Measurements from ENCODE around the gene SLC4A9.

The SLC4A9 gene

GRCh38 chr5:140325486-140325885 lies 34.5 kb upstream of the SLC4A9 start:
- H3K4me2 ChIP-seq (ENCODE audit: low read length) = no peak overlapping the region
- no peak overlapping the region for H3K27ac ChIP-seq (ENCODE audit: low read depth, low read length)
- no peaks in the 10 kb centered on the region for H3F3A ChIP-seq (ENCODE audit: control insufficient read depth, insufficient read depth)
- no peaks in the 10 kb centered on the region for H3K9me2 ChIP-seq (replicated peaks; ENCODE audit: control insufficient read depth, low read length)
- no peak for TF ChIP-seq EZH2phosphoT487 (IDR thresholded peaks at IDR 0.05; ENCODE audit: borderline replicate concordance, low read length)
- no peak for TF ChIP-seq CTCF (IDR thresholded peaks at IDR 0.05; ENCODE audit: low read depth, low read length, poor library complexity, severe bottlenecking)
- no peaks in the 10 kb centered on the region for H3K4me1 ChIP-seq (ENCODE audit: control insufficient read depth, low read length)
- H3K36me3 ChIP-seq (ENCODE audit: control insufficient read depth, low read length) = no peaks in the 10 kb centered on the region
- no peak overlapping the region for H3K4me3 ChIP-seq (ENCODE audit: low read length)
- H3K9me3 ChIP-seq (ENCODE audit: control insufficient read depth, insufficient read depth, low read length) = no peaks in the 10 kb centered on the region
- H3K79me2 ChIP-seq (ENCODE audit: control insufficient read depth, low read length) = no peaks in the 10 kb centered on the region
- H3K27me3 ChIP-seq (ENCODE audit: control insufficient read depth, low read length) = peaks cover 17% of the 10 kb centered on the region
- H4K20me1 ChIP-seq (ENCODE audit: control insufficient read depth, insufficient read depth, low read depth, low read length) = no peaks in the 10 kb centered on the region

DNA sequence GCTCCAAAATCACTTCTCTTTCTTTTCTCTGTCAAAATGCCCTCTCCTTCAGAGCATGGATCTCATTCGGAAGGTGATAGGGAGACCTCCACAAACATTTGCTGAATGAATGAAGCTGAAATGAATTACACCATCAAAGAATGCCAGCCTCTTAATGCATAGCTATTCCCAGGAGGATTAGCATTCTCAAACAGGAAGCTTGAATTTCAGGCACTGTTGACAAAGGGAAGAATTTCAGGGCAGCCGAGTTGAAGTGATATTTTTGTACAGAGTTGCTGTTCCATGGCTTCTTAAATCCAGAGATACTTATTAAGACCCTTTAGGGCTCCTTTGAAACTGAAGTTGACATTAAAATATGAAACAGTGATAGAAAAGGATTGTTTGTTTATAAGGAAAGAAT lies 32.4 kb upstream of the SLC4A9 start:
- Histone ChIP-seq H3K9me2 (replicated peaks; ENCODE audit: control insufficient read depth, low read length) (no peaks in the 10 kb centered on the region), H4K20me1 (ENCODE audit: control insufficient read depth, insufficient read depth, low read depth, low read length) (no peaks in the 10 kb centered on the region), H3F3A (ENCODE audit: control insufficient read depth, insufficient read depth) (no peaks in the 10 kb centered on the region), H3K9me3 (ENCODE audit: control insufficient read depth, insufficient read depth, low read length) (no peaks in the 10 kb centered on the region), H3K27ac (ENCODE audit: low read depth, low read length) (no peak overlapping the region), H3K4me2 (ENCODE audit: low read length) (no peak overlapping the region), H3K79me2 (ENCODE audit: control insufficient read depth, low read length) (no peaks in the 10 kb centered on the region), H3K36me3 (ENCODE audit: control insufficient read depth, low read length) (no peaks in the 10 kb centered on the region), H3K4me1 (ENCODE audit: control insufficient read depth, low read length) (no peaks in the 10 kb centered on the region), H3K4me3 (ENCODE audit: low read length) (no peak overlapping the region), H3K27me3 (ENCODE audit: control insufficient read depth, low read length) (peaks cover 17% of the 10 kb centered on the region)
- TF ChIP-seq EZH2phosphoT487 (IDR thresholded peaks at IDR 0.05; ENCODE audit: borderline replicate concordance, low read length) = no peak
- TF ChIP-seq CTCF (IDR thresholded peaks at IDR 0.05; ENCODE audit: low read depth, low read length, poor library complexity, severe bottlenecking) = no peak

- H3K79me2 ChIP-seq (ENCODE audit: control insufficient read depth, low read length) = no peaks in the 10 kb centered on the region
- H3K4me2 ChIP-seq (ENCODE audit: low read length) = no peak overlapping the region
- no peaks in the 10 kb centered on the region for H4K20me1 ChIP-seq (ENCODE audit: control insufficient read depth, insufficient read depth, low read depth, low read length)
- H3K27ac ChIP-seq (ENCODE audit: low read depth, low read length) = no peak overlapping the region
- H3K36me3 ChIP-seq (ENCODE audit: control insufficient read depth, low read length) = no peaks in the 10 kb centered on the region
- no peaks in the 10 kb centered on the region for H3K9me2 ChIP-seq (replicated peaks; ENCODE audit: control insufficient read depth, low read length)
- H3K9me3 ChIP-seq (ENCODE audit: control insufficient read depth, insufficient read depth, low read length) = no peaks in the 10 kb centered on the region
- H3F3A ChIP-seq (ENCODE audit: control insufficient read depth, insufficient read depth) = no peaks in the 10 kb centered on the region
- TF ChIP-seq CTCF (IDR thresholded peaks at IDR 0.05; ENCODE audit: low read depth, low read length, poor library complexity, severe bottlenecking) (no peak), EZH2phosphoT487 (IDR thresholded peaks at IDR 0.05; ENCODE audit: borderline replicate concordance, low read length) (no peak)
- H3K4me1 ChIP-seq (ENCODE audit: control insufficient read depth, low read length) = no peaks in the 10 kb centered on the region
- H3K27me3 ChIP-seq (ENCODE audit: control insufficient read depth, low read length) = peaks cover 17% of the 10 kb centered on the region
- H3K4me3 ChIP-seq (ENCODE audit: low read length) = no peak overlapping the region
These were observed 31.8 kb upstream of the SLC4A9 start for GRCh38 chr5:140328036-140328764.
